SH-SY5Y (cell line): Measurements from ENCODE around the gene FRA10AC1.

Experiments
- GATA2 ChIP-seq: IDR thresholded peaks from 2 replicates; pipeline ENCODE4 v1.6.1; 2011; ENCODE audit warnings: mild to moderate bottlenecking, low read depth, low read length
- GATA3 ChIP-seq: IDR thresholded peaks from 2 replicates; pipeline ENCODE4 v1.6.1; 2011; ENCODE audit warnings: low read depth, mild to moderate bottlenecking, low read length, moderate library complexity

GRCh38 chr10:93712593-93712992 is 10.2 kb upstream of the FRA10AC1 start:
- TF ChIP-seq GATA3 (no peak), GATA2 (no peak)
